ENCODE results near the gene PKHD1. TPM values are rescaled to one million over a fixed set of nuclear protein-coding genes. Genes with fewer than 3 reads are reported as not detected.
A peak's percentile ranks its signal among the peaks of the same experiment; 100 is the strongest.

PKHD1 gene
- total RNA-seq, 1 donor from 2014 or later = not detected

GRCh38 chr6:51619042-51619799, 468.2 kb downstream of the PKHD1 start:
- Mint-ChIP-seq H3K36me3 (ENCODE audit: low read depth) (no peaks in the 10 kb centered on the region), H3K9me3 (ENCODE audit: low read depth) (no peaks in the 10 kb centered on the region), H3K4me3 (ENCODE audit: unreplicated experiment) (no peak overlapping the region), H3K27ac (ENCODE audit: unreplicated experiment) (no peak overlapping the region), H3K4me1 (ENCODE audit: low read depth) (peaks cover 32% of the 10 kb centered on the region), H3K27me3 (ENCODE audit: low read depth) (no peaks in the 10 kb centered on the region)
- DNase-seq (ENCODE audit: low spot score) = no peak
- TF ChIP-seq CTCF (IDR thresholded peaks at IDR 0.05) = no peak

GRCh38 chr6:51618563-51618962, 468.9 kb downstream of the PKHD1 start:
- peak; percentile 75 for TF ChIP-seq CTCF (IDR thresholded peaks at IDR 0.05)
- no peak overlapping the region for H3K4me3 Mint-ChIP-seq (ENCODE audit: unreplicated experiment)
- H3K27ac Mint-ChIP-seq (ENCODE audit: unreplicated experiment) = no peak overlapping the region
- H3K4me1 Mint-ChIP-seq (ENCODE audit: low read depth) = peaks cover 37% of the 10 kb centered on the region
- H3K9me3 Mint-ChIP-seq (ENCODE audit: low read depth) = no peaks in the 10 kb centered on the region
- no peaks in the 10 kb centered on the region for H3K27me3 Mint-ChIP-seq (ENCODE audit: low read depth)
- H3K36me3 Mint-ChIP-seq (ENCODE audit: low read depth) = no peaks in the 10 kb centered on the region
- no peak for DNase-seq (ENCODE audit: low spot score)

GRCh38 chr6:51617751-51618150, 469.7 kb downstream of the PKHD1 start:
- Mint-ChIP-seq H3K4me3 (ENCODE audit: unreplicated experiment) (no peak overlapping the region), H3K36me3 (ENCODE audit: low read depth) (no peaks in the 10 kb centered on the region), H3K4me1 (ENCODE audit: low read depth) (peaks cover 42% of the 10 kb centered on the region), H3K9me3 (ENCODE audit: low read depth) (no peaks in the 10 kb centered on the region), H3K27me3 (ENCODE audit: low read depth) (no peaks in the 10 kb centered on the region), H3K27ac (ENCODE audit: unreplicated experiment) (no peak overlapping the region)
- no peak for DNase-seq (ENCODE audit: low spot score)
- no peak for TF ChIP-seq CTCF (IDR thresholded peaks at IDR 0.05)

DNA sequence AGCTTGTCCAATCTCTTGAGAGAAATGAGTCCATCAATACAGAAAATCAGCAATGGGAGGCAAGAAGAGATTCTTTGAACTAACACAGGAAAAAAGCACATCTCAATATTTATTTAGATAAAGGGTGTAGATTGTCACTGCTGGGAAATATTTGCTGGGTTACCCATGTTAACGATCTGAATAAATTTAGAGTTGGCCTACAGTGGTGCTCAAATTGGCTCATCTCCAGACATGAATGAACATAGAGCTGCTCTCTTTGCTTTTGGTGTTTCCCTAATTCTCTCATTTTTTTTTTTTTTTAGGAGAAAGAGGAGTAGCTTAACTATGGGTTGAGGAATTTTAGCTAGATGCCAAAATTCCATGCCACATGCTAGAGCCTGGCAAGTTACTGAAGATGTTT, 471.2 kb downstream of the PKHD1 start:
- no peak overlapping the region for H3K4me3 Mint-ChIP-seq (ENCODE audit: unreplicated experiment)
- H3K27ac Mint-ChIP-seq (ENCODE audit: unreplicated experiment) = peak overlapping the region; percentile 24
- peaks cover 42% of the 10 kb centered on the region for H3K4me1 Mint-ChIP-seq (ENCODE audit: low read depth)
- H3K27me3 Mint-ChIP-seq (ENCODE audit: low read depth) = no peaks in the 10 kb centered on the region
- no peaks in the 10 kb centered on the region for H3K36me3 Mint-ChIP-seq (ENCODE audit: low read depth)
- no peak for DNase-seq (ENCODE audit: low spot score)
- TF ChIP-seq CTCF (IDR thresholded peaks at IDR 0.05) = no peak
- H3K9me3 Mint-ChIP-seq (ENCODE audit: low read depth) = no peaks in the 10 kb centered on the region

GRCh38 chr6:51614725-51615124, 472.7 kb downstream of the PKHD1 start:
- no peaks in the 10 kb centered on the region for H3K9me3 Mint-ChIP-seq (ENCODE audit: low read depth)
- no peak for TF ChIP-seq CTCF (IDR thresholded peaks at IDR 0.05)
- no peaks in the 10 kb centered on the region for H3K36me3 Mint-ChIP-seq (ENCODE audit: low read depth)
- DNase-seq (ENCODE audit: low spot score) = no peak
- H3K27ac Mint-ChIP-seq (ENCODE audit: unreplicated experiment) = no peak overlapping the region
- H3K27me3 Mint-ChIP-seq (ENCODE audit: low read depth) = no peaks in the 10 kb centered on the region
- peaks cover 42% of the 10 kb centered on the region for H3K4me1 Mint-ChIP-seq (ENCODE audit: low read depth)
- H3K4me3 Mint-ChIP-seq (ENCODE audit: unreplicated experiment) = no peak overlapping the region
